Neural cell (in vitro differentiated cells): ENCODE measurements around the gene ABCA8. TPM values are rescaled to one million over a fixed set of nuclear protein-coding genes. Genes with fewer than 3 reads are reported as not detected.

ENCODE experiments used
- H2AFZ ChIP-seq: fragments of 200-600, 300-800 bp; sonication (generic), shearing (Covaris generic); 2 replicates; pipeline ENCODE4 v1.6.0; 2014; ENCODE audit warnings: low read depth, mild to moderate bottlenecking, antibody characterized with exemption, low read length, moderate library complexity
- H3F3A ChIP-seq: fragments of 200-600 bp; shearing (Covaris generic); 2 replicates; pipeline ENCODE4 v1.6.1; 2016; ENCODE audit warnings: mild to moderate bottlenecking, moderate library complexity, mixed read lengths, antibody characterized with exemption, low read length; ENCODE audit not compliant: insufficient read depth, poor library complexity, severe bottlenecking
- H3K27ac ChIP-seq: fragments of 200-600, 300-800 bp; sonication (generic), shearing (Covaris generic); 2 replicates; pipeline ENCODE4 v1.5.1; 2014; ENCODE audit warnings: mild to moderate bottlenecking, low read length, moderate library complexity
- H3K27me3 ChIP-seq: fragments of 300-800, 200-600 bp; sonication (generic), shearing (Covaris generic); 2 replicates; pipeline ENCODE4 v1.6.0; 2014; ENCODE audit warnings: mild to moderate bottlenecking, low read depth, low read length, moderate library complexity; ENCODE audit not compliant: insufficient read depth
- H3K36me3 ChIP-seq: fragments of 300-800, 200-600 bp; sonication (generic), shearing (Covaris generic); 2 replicates; pipeline ENCODE4 v1.5.1; 2014; ENCODE audit warnings: mild to moderate bottlenecking, antibody characterized with exemption, low read length, moderate library complexity; ENCODE audit not compliant: insufficient read depth
- H3K4me2 ChIP-seq: fragments of 300-800, 200-600 bp; sonication (generic), shearing (Covaris generic); 2 replicates; pipeline ENCODE4 v1.6.0; 2014; ENCODE audit warnings: mild to moderate bottlenecking, low read length
- H3K4me3 ChIP-seq: fragments of 300-800, 200-600 bp; sonication (generic), shearing (Covaris generic); 2 replicates; pipeline ENCODE4 v1.5.1; 2014; ENCODE audit warnings: mild to moderate bottlenecking, low read length, moderate library complexity
- H3K79me2 ChIP-seq: fragments of 200-600 bp; shearing (Covaris generic); replicated peaks from 2 replicates; pipeline ENCODE4 v1.6.0; 2014; ENCODE audit warnings: mild to moderate bottlenecking, low read length, moderate library complexity; ENCODE audit not compliant: insufficient read depth
- H3K9ac ChIP-seq: fragments of 300-800, 200-600 bp; sonication (generic), shearing (Covaris generic); 2 replicates; pipeline ENCODE4 v1.6.1; 2016; ENCODE audit warnings: mild to moderate bottlenecking, low read length, mixed read lengths
- H3K9me2 ChIP-seq: fragments of 200-600 bp; shearing (Covaris generic); 2 replicates; pipeline ENCODE4 v1.6.1; 2016; ENCODE audit warnings: mild to moderate bottlenecking, low read length, mixed read lengths; ENCODE audit not compliant: insufficient read depth
- H3K9me3 ChIP-seq: fragments of 200-600, 300-800 bp; sonication (generic), shearing (Covaris generic); 2 replicates; pipeline ENCODE4 v1.6.1; 2016; ENCODE audit warnings: mild to moderate bottlenecking, mixed run types, low read length, moderate library complexity, mixed read lengths
- H4K20me1 ChIP-seq: fragments of 200-600 bp; shearing (Covaris generic); 2 replicates; pipeline ENCODE4 v1.6.1; 2016; ENCODE audit warnings: mild to moderate bottlenecking, mixed run types; ENCODE audit not compliant: insufficient read depth
- CTCF ChIP-seq: fragments of 450-650 bp; IDR thresholded peaks from 2 replicates; pipeline ENCODE4 v1.5.1; 2014; ENCODE audit warnings: antibody characterized with exemption, mild to moderate bottlenecking, moderate library complexity; ENCODE audit not compliant: poor library complexity, severe bottlenecking
- EP300 ChIP-seq: fragments of 450-650 bp; conservative IDR thresholded peaks from 2 replicates; pipeline ENCODE4 v1.6.1; 2014; ENCODE audit warnings: antibody characterized with exemption, mild to moderate bottlenecking, moderate library complexity; ENCODE audit not compliant: poor library complexity, severe bottlenecking
- EZH2 ChIP-seq: fragments of 200-600, 300-800 bp; shearing (Covaris generic), sonication (generic); IDR thresholded peaks from 2 replicates; pipeline ENCODE4 v1.6.1; 2014; ENCODE audit warnings: antibody characterized with exemption, low read length, borderline replicate concordance, mild to moderate bottlenecking; ENCODE audit not compliant: insufficient read depth, poor library complexity, severe bottlenecking
- MXI1 ChIP-seq: fragments of 450-650 bp; conservative IDR thresholded peaks from 2 replicates; pipeline ENCODE4 v1.6.1; 2014; ENCODE audit warnings: antibody characterized with exemption, mild to moderate bottlenecking; ENCODE audit not compliant: poor library complexity, severe bottlenecking
- POLR2AphosphoS5 ChIP-seq: IDR thresholded peaks from 2 replicates; pipeline ENCODE4 v1.6.1; 2012
- RAD21 ChIP-seq: fragments of 450-650 bp; conservative IDR thresholded peaks from 2 replicates; pipeline ENCODE4 v1.6.1; 2014; ENCODE audit warnings: antibody characterized with exemption, mild to moderate bottlenecking, moderate library complexity
- REST ChIP-seq: IDR thresholded peaks from 2 replicates; pipeline ENCODE4 v1.6.1; 2012; ENCODE audit warnings: borderline replicate concordance
- SMC3 ChIP-seq: fragments of 450-650 bp; conservative IDR thresholded peaks from 2 replicates; pipeline ENCODE4 v1.6.1; 2014; ENCODE audit warnings: antibody characterized with exemption, mild to moderate bottlenecking, moderate library complexity; ENCODE audit not compliant: poor library complexity
- TAF1 ChIP-seq: IDR thresholded peaks from 2 replicates; pipeline ENCODE4 v1.6.1; 2012; ENCODE audit warnings: low read depth
- polyA plus RNA-seq: library from polyadenylated mRNA; depleted of rRNA; stranded (reverse); fragments of >200 nt; gene quantifications from 2 replicates; pipeline ENCODE4 v1.2.3, GENCODE V29; 2014

The ABCA8 gene
- polyA plus RNA-seq, 1 donor from 2014 or later: not detected

GRCh38 chr17:68835071-68835470 lies 120.1 kb downstream of the ABCA8 start:
- no peaks in the 10 kb centered on the region for H3K36me3 ChIP-seq
- no peaks in the 10 kb centered on the region for H3K79me2 ChIP-seq
- H3K4me3 ChIP-seq: no peak overlapping the region
- H3F3A ChIP-seq: no peaks in the 10 kb centered on the region
- H4K20me1 ChIP-seq: no peaks in the 10 kb centered on the region
- H3K27ac ChIP-seq: no peak overlapping the region
- no peaks in the 10 kb centered on the region for H3K9me2 ChIP-seq
- H3K9me3 ChIP-seq: no peaks in the 10 kb centered on the region
- H3K4me2 ChIP-seq: no peak overlapping the region
- H3K9ac ChIP-seq: no peak overlapping the region
- TF ChIP-seq EP300 (no peak), RAD21 (no peak), POLR2AphosphoS5 (no peak), CTCF (no peak), MXI1 (no peak), REST (no peak), TAF1 (no peak), SMC3 (no peak), EZH2 (no peak)
- H2AFZ ChIP-seq: no peak overlapping the region
- no peaks in the 10 kb centered on the region for H3K27me3 ChIP-seq

- Histone ChIP-seq H3K4me2 (no peak overlapping the region), H3F3A (no peaks in the 10 kb centered on the region), H3K79me2 (no peaks in the 10 kb centered on the region), H3K9me3 (no peaks in the 10 kb centered on the region), H3K27me3 (no peaks in the 10 kb centered on the region), H4K20me1 (no peaks in the 10 kb centered on the region), H3K36me3 (no peaks in the 10 kb centered on the region), H3K9me2 (no peaks in the 10 kb centered on the region), H2AFZ (no peak overlapping the region), H3K4me3 (no peak overlapping the region), H3K27ac (no peak overlapping the region), H3K9ac (no peak overlapping the region)
- TF ChIP-seq TAF1 (no peak), MXI1 (no peak), POLR2AphosphoS5 (no peak), RAD21 (no peak), EP300 (no peak), REST (no peak), CTCF (no peak), EZH2 (no peak), SMC3 (no peak)
These were observed 120.8 kb downstream of the ABCA8 start for GRCh38 chr17:68834328-68834836.
